GM23248 (cell line): ENCODE data around the gene PPY. TPM values are rescaled to one million over a fixed set of nuclear protein-coding genes. Genes with fewer than 3 reads are reported as not detected.
"Not testable (repeated sequence)": the region's sequence is repeated elsewhere in the genome, so short reads cannot be mapped to it uniquely, and the experiment has no call there.

Experiments used
- DNase-seq: peaks from one replicate; pipeline ENCODE4 v3.0.0-alpha.2; 2015
- H2AFZ ChIP-seq: fragments of 200-600 bp; sonication (generic); 2 replicates; pipeline ENCODE4 v1.6.1; 2016; ENCODE audit warnings: antibody characterized with exemption
- H3F3A ChIP-seq: fragments of 200-600 bp; sonication (generic); 2 replicates; pipeline ENCODE4 v1.6.1; 2016; ENCODE audit warnings: mild to moderate bottlenecking, antibody characterized with exemption, mixed run types; ENCODE audit not compliant: insufficient read depth
- H3K27ac ChIP-seq: fragments of 200-600 bp; sonication (generic); 2 replicates; pipeline ENCODE4 v1.5.1; 2016; ENCODE audit warnings: mild to moderate bottlenecking
- H3K27me3 ChIP-seq: fragments of 200-600 bp; sonication (generic); replicated peaks from 2 replicates; pipeline ENCODE4 v1.6.1; 2016; ENCODE audit warnings: mild to moderate bottlenecking; ENCODE audit not compliant: insufficient read depth
- H3K36me3 ChIP-seq: fragments of 200-600 bp; sonication (generic); 2 replicates; pipeline ENCODE4 v1.6.1; 2016; ENCODE audit warnings: low read depth, mild to moderate bottlenecking
- H3K4me1 ChIP-seq: fragments of 200-600 bp; sonication (generic); 2 replicates; pipeline ENCODE4 v1.6.1; 2016; ENCODE audit warnings: mild to moderate bottlenecking; ENCODE audit not compliant: insufficient read depth
- H3K4me2 ChIP-seq: fragments of 200-600 bp; sonication (generic); one replicate; pipeline ENCODE4 v1.6.1; 2016; ENCODE audit warnings: mild to moderate bottlenecking; ENCODE audit not compliant: unreplicated experiment
- H3K4me3 ChIP-seq: fragments of 200-600 bp; sonication (generic); 2 replicates; pipeline ENCODE4 v1.5.1; 2016; ENCODE audit warnings: mild to moderate bottlenecking
- H3K79me2 ChIP-seq: fragments of 200-600 bp; sonication (generic); 2 replicates; pipeline ENCODE4 v1.6.1; 2016; ENCODE audit warnings: mild to moderate bottlenecking; ENCODE audit not compliant: insufficient read depth
- H3K9ac ChIP-seq: fragments of 200-600 bp; sonication (generic); 2 replicates; pipeline ENCODE4 v1.6.1; 2016; ENCODE audit warnings: mild to moderate bottlenecking
- H3K9me2 ChIP-seq: fragments of 200-600 bp; sonication (generic); 2 replicates; pipeline ENCODE4 v1.6.1; 2016; ENCODE audit warnings: mixed run types, mild to moderate bottlenecking, moderate library complexity; ENCODE audit not compliant: insufficient read depth
- H3K9me3 ChIP-seq: fragments of 200-600 bp; sonication (generic); one replicate; pipeline ENCODE4 v1.6.1; 2017; ENCODE audit warnings: low read depth
- H4K20me1 ChIP-seq: fragments of 200-600 bp; sonication (generic); 2 replicates; pipeline ENCODE4 v1.6.0; 2016; ENCODE audit not compliant: insufficient read depth
- EZH2 ChIP-seq: fragments of 200-600 bp; sonication (generic); IDR thresholded peaks from 2 replicates; pipeline ENCODE4 v1.6.1; 2018; ENCODE audit warnings: antibody characterized with exemption, mild to moderate bottlenecking; ENCODE audit not compliant: insufficient read depth, poor library complexity, severe bottlenecking
- EZH2phosphoT487 ChIP-seq: fragments of 200-600 bp; sonication (generic); IDR thresholded peaks from 2 replicates; pipeline ENCODE4 v1.6.1; 2018; ENCODE audit warnings: antibody characterized with exemption, moderate library complexity, mild to moderate bottlenecking, low read depth; ENCODE audit not compliant: insufficient read depth
- WGBS, 2 experiments: methylation state at CpG; one replicate each; pipeline ENCODE4 v1.1.6; 2015 to 2017; ENCODE audit warnings: low lambda C conversion rate in 2 of 2, low coverage in 1 of 2; ENCODE audit errors: missing lambda C conversion rate in 2 of 2; 5-methylcytosine and 5-hydroxymethylcytosine counted together
- in situ Hi-C: fragments of 300-500 bp; cut with MboI; formaldehyde crosslinking; loops from 2 replicates; pipeline ENCODE4 v1.15.0; 2020
- polyA plus RNA-seq: library from polyadenylated mRNA; unstranded; fragments of >200 nt; fragmentation: Nextera tagmentation; extraction: Ambion mirVana; gene quantifications from 2 replicates; pipeline ENCODE4 v1.2.1, GENCODE V29; 2016
- total RNA-seq: library from RNA; depleted of rRNA; stranded (reverse); fragments of >200 nt; shearing (Covaris generic); gene quantifications from 2 replicates; pipeline ENCODE4 v1.2.3, GENCODE V29; 2014

Gene PPY
- total and polyA plus RNA-seq, 2 experiments from 2014 or later: not detected

DNA sequence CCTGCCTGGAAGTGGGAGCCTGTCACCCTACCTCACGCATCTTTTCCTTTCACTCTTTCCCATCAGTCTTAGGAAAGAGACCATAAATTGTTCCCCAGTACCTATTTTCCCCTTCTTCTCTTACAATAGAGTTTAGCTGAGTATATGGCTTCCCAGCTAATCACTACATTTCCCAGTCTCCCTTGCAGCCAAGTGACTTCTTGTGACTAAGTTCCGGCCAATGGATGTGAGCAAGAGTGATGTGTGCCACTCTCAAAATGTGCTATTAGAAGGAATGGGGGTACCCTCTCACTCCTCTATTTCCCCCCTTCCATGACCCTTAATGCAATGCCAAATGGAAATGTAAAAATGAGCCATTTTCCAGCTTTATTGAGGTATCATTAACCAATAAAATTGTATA lies 19.7 kb upstream of the PPY start:
- in situ Hi-C loops: no loop called here
- no peak for DNase-seq
- no peak overlapping the region for H3K9ac ChIP-seq
- TF ChIP-seq EZH2: no peak
- TF ChIP-seq EZH2phosphoT487: no peak
- no peaks in the 10 kb centered on the region for H3K79me2 ChIP-seq
- no peak overlapping the region for H2AFZ ChIP-seq
- no peak overlapping the region for H3K4me3 ChIP-seq
- H3K27ac ChIP-seq: no peak overlapping the region
- H3K4me2 ChIP-seq: no peak overlapping the region
- H3K36me3 ChIP-seq: no peaks in the 10 kb centered on the region
- H3K27me3 ChIP-seq: peaks cover 7% of the 10 kb centered on the region; the same call in 1 of the 2 replicates
- no peaks in the 10 kb centered on the region for H3K9me3 ChIP-seq
- H4K20me1 ChIP-seq: no peaks in the 10 kb centered on the region
- H3K9me2 ChIP-seq: no peaks in the 10 kb centered on the region
- no peaks in the 10 kb centered on the region for H3K4me1 ChIP-seq
- WGBS, 2 experiments: 94 to 96% methylated on average over 2 of the region's 2 CpGs
- no peaks in the 10 kb centered on the region for H3F3A ChIP-seq

DNA sequence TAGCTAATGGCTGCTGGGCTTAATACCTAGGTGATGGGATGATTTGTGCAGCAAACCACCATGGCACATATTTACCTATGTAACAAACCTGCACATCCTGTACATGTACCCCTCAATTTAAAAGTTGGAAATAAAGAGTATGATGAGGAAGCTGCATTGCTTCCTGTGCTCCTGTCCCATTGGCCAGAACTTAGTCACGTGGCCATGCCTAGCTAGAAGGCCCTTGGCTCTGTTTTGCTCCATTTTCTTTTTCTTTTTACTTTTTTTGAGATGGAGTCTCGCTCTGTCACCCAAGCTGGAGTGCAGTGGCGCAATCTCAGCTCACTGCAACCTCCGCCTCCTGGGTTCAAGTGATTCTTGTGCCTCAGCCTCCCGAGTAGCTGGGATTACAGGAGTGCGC lies 19.0 kb upstream of the PPY start:
- H3K4me1 ChIP-seq, H3K27ac ChIP-seq, H3K9me3 ChIP-seq, H3K9ac ChIP-seq, H3K27me3 ChIP-seq, DNase-seq, H2AFZ ChIP-seq, in situ Hi-C loops, H3K4me2 ChIP-seq, H4K20me1 ChIP-seq, H3K36me3 ChIP-seq, H3K79me2 ChIP-seq, H3F3A ChIP-seq, H3K4me3 ChIP-seq, H3K9me2 ChIP-seq: not testable (repeated sequence)
- WGBS, 2 experiments: 79 to 94% methylated on average over 6 of the region's 6 CpGs

DNA sequence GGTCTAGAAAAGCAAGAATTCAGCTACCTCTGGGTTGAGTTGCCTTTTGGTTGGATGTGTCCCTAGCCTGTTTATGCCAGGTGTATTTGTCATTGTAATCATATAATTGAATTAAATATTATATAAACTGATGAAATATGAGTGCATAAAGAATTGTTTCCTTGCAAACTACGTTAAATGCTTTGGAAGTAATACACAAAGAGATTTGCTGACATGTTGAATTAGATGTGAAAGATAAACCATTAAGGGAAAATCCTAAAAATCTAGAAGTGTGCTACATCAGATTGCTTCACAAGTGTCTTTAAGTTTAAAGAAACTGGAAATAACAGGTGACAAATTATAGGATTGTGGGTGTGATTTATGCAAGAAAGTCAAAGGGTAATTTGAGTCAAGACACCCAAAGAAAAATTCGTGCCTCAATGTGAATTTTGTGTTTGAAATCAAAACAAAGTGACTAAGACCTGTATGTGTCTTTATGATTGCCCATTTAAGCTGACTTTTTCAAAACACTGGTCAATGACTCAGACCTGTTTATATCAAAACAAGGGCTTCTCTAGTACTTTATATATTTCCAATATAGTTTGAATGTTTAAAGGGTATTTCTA lies 16.6 kb upstream of the PPY start:
- Histone ChIP-seq H3K4me2 (no peak overlapping the region), H3K9ac (no peak overlapping the region), H3K4me3 (no peak overlapping the region), H3F3A (no peaks in the 10 kb centered on the region), H3K27ac (no peak overlapping the region), H3K79me2 (no peaks in the 10 kb centered on the region), H3K9me2 (no peaks in the 10 kb centered on the region), H3K4me1 (no peaks in the 10 kb centered on the region), H4K20me1 (no peaks in the 10 kb centered on the region), H3K36me3 (no peaks in the 10 kb centered on the region), H3K27me3 (peaks cover 13% of the 10 kb centered on the region; the same call in 1 of the 2 replicates), H2AFZ (no peak overlapping the region), H3K9me3 (no peaks in the 10 kb centered on the region)
- WGBS, 2 experiments: 23 to 26% methylated on average over 2 of the region's 2 CpGs
- TF ChIP-seq EZH2 (no peak), EZH2phosphoT487 (no peak)
- in situ Hi-C loops: no loop called here
- DNase-seq: peak; percentile 58

DNA sequence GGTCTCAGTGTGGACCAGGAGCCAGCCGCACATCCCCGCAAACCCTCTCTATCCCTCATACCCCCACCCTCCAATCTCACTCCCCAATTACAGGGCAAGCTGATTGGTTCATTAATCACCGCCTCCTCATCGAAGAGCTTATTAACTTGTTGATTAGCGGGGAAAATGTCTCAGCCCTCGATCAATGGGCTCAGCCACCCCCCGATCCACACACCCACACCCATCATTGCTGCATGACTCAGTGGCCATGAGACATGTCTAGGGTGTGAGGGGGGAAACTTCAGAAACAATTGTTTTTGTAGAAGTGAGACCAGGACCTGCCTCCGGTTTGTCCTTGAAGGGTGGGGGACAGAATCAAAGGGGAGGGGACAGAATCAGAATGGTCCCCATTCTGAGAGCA lies 13.9 kb upstream of the PPY start:
- 77% methylated on average over 8 of the region's 8 CpGs for WGBS, 2 experiments
- Histone ChIP-seq H3K27ac (no peak overlapping the region), H3F3A (no peaks in the 10 kb centered on the region), H3K4me3 (no peak overlapping the region), H2AFZ (no peak overlapping the region), H3K9me2 (no peaks in the 10 kb centered on the region), H3K4me2 (no peak overlapping the region), H4K20me1 (no peaks in the 10 kb centered on the region), H3K27me3 (peaks cover 31% of the 10 kb centered on the region), H3K9me3 (no peaks in the 10 kb centered on the region), H3K36me3 (no peaks in the 10 kb centered on the region), H3K79me2 (no peaks in the 10 kb centered on the region), H3K4me1 (no peaks in the 10 kb centered on the region), H3K9ac (no peak overlapping the region)
- TF ChIP-seq EZH2 (no peak), EZH2phosphoT487 (no peak)
- peak; percentile 35 for DNase-seq
- in situ Hi-C loops: no loop called here

DNA sequence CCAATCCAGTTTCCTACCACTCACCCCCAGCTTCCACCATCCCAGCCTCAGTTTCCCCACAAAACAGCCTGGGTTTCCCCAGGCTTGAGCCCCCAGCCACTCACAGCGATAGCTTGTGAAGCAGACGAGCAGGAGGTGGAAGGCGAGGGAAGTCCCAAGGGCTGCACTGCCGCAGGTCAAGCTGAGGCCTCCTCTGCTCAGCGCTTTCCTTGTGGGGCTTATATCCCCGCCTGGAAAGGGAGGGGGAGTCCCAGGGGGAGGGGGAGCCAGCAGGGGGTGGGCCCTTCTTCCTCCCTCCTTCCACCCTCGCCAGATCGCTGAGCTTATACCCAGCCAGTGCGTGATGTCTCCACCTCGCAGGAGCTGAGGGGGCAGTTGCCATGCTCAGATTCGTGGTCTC lies 11.5 kb upstream of the PPY start, which contains the start of gene PYY:
TSS of gene PYY (minus strand) at position 195 of the 400 bp plus-strand sequence. CDS start 457 bp downstream, outside the sequence.
- Histone ChIP-seq H3K9me3 (no peaks in the 10 kb centered on the region), H3K9ac (no peak within 1 kb of the TSS), H4K20me1 (no peaks in the 10 kb centered on the region), H3K9me2 (no peaks in the 10 kb centered on the region), H3K4me2 (peak within 1 kb of the TSS; percentile 14), H3K79me2 (no peaks in the 10 kb centered on the region), H3K36me3 (no peaks in the 10 kb centered on the region), H3K4me3 (0 out of 2 replicates have a peak within 1 kb of the TSS, but pooled peaks have one; percentile 7), H3K27me3 (peaks cover 40% of the 10 kb centered on the region), H3K4me1 (no peaks in the 10 kb centered on the region), H3F3A (no peaks in the 10 kb centered on the region), H2AFZ (no peak within 1 kb of the TSS), H3K27ac (no peak within 1 kb of the TSS)
- WGBS, 2 experiments: 35 to 53% methylated on average over 7 to 11 of the region's 11 CpGs
- no peak for DNase-seq
- TF ChIP-seq EZH2phosphoT487 (no peak), EZH2 (no peak)
- in situ Hi-C loops: no loop called here
